C4-2B (cell line): ENCODE measurements around the gene HLX.

Experiments
- ZFX ChIP-seq: fragments of 450-650 bp; IDR thresholded peaks from 2 replicates; pipeline ENCODE4 v1.6.1; 2017
- TF ChIP-seq, protein P1 (sequence below): fragments of 450-650 bp; conservative IDR thresholded peaks from 2 replicates; pipeline ENCODE4 v1.5.1; 2017; ENCODE audit warnings: mild to moderate bottlenecking

DNA sequence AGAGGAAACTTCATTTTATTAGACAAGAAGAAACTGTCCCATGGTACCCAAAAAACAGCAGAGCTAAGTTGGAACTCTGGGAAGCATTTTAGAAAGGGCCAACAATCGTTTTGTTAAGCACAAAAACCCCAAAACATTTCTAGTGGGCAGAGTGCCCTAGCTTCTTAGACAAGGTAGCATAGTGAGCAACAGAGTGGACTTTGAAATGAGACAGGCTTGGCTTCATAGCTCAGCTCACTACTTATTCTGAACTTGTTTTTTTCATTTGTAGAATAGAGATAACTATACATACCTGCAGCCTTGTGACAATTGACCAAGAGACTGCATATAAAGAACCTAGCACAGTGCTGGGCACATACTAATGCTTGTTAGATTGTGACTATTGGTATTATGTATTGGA is 50.1 kb downstream of the HLX start:
- TF ChIP-seq, protein P1, sequence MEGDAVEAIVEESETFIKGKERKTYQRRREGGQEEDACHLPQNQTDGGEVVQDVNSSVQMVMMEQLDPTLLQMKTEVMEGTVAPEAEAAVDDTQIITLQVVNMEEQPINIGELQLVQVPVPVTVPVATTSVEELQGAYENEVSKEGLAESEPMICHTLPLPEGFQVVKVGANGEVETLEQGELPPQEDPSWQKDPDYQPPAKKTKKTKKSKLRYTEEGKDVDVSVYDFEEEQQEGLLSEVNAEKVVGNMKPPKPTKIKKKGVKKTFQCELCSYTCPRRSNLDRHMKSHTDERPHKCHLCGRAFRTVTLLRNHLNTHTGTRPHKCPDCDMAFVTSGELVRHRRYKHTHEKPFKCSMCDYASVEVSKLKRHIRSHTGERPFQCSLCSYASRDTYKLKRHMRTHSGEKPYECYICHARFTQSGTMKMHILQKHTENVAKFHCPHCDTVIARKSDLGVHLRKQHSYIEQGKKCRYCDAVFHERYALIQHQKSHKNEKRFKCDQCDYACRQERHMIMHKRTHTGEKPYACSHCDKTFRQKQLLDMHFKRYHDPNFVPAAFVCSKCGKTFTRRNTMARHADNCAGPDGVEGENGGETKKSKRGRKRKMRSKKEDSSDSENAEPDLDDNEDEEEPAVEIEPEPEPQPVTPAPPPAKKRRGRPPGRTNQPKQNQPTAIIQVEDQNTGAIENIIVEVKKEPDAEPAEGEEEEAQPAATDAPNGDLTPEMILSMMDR: no peak
- TF ChIP-seq ZFX: no peak
